Measurements from ENCODE around the gene MED9. TPM values are rescaled to one million over a fixed set of nuclear protein-coding genes. Genes with fewer than 3 reads are reported as not detected.

Gene MED9
- total and polyA plus RNA-seq, 9 of the 15 experiments (the other 6 are each of a cell fraction or from before 2014, with no cell fraction given), result 2.2 to 15.8 (median 12.7) TPM

DNA sequence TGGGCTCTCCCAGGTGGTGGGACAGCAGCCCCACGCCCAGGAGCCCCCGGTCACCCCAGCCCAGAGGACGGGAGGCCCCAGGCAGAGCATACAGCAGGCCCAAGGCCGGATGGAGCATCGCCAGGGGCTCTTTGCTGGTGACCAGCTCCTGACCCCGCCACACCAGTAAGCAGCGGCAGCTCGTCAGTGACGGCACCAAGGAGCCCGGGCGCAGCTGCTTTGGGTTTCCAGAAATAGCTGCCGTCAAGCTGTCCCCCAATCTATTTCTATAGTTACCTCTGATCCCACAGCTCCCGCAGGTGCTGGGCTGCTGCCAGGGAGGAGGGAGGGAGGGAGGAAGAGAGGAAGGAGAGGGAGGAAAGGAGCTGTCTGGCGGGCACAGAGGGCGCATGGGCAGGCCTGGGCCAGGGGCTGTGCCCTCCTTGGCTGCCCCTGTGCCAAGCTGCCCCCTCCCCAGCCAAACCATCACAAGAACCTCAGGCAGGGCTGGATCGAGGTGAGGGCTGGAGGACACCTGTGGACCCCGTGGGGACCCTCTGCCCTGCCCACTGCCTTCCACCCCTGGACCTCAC lies 30.2 kb downstream of the MED9 start:
- in situ Hi-C loops (cut with MboI), result loop anchor here (10.0 kb wide), 1 partner anchor 128 kb away; no protein-coding TSS in a partner anchor

More for the DNA sequence above, 30.2 kb downstream of the MED9 start:
- Histone ChIP-seq H3K27me3 (ENCODE audit: control insufficient read depth in 2 of 2, insufficient read depth in 2 of 2, low read length in 2 of 2) (peaks cover 1 to 15% of the 10 kb centered on the region in 2 experiments; a peak in 2 of 5 replicates), H2AFZ (ENCODE audit: low read depth, low read length) (no peak overlapping the region), H3K4me3 (no peak overlapping the region), H3K27ac (ENCODE audit: extremely low read depth, low read depth, low read length) (no peak overlapping the region), H4K20me1 (replicated peaks; ENCODE audit: control insufficient read depth, insufficient read depth, low read length) (no peaks in the 10 kb centered on the region), H3K9me3 (replicated peaks; ENCODE audit: control insufficient read depth, insufficient read depth, low read depth, low read length) (no peaks in the 10 kb centered on the region), H3K4me2 (ENCODE audit: insufficient read depth, low read length) (no peak overlapping the region), H3K36me3 (ENCODE audit: control insufficient read depth, insufficient read depth, low read length) (no peaks in the 10 kb centered on the region), H3K9ac (ENCODE audit: insufficient read depth in 1 of 2, low read depth in 2 of 2, low read length in 2 of 2) (no peak overlapping the region), H3K79me2 (ENCODE audit: control insufficient read depth, insufficient read depth, low read length) (no peaks in the 10 kb centered on the region), H3K9me1 (ENCODE audit: control insufficient read depth, insufficient read depth, low read length) (peaks cover 7% of the 10 kb centered on the region), H3K4me1 (replicated peaks in 1 of 2; ENCODE audit: control insufficient read depth in 2 of 2, insufficient read depth in 2 of 2, low read length in 2 of 2) (peaks cover 14 to 56% of the 10 kb centered on the region in 2 experiments; a peak in 4 of 5 replicates)
- POLR2A ChIA-PET, result interaction anchor here (0.6 to 0.7 kb wide), 2 partner anchors 16 to 84 kb away, joined by 3 read pairs; no protein-coding TSS in a partner anchor
- WGBS (ENCODE audit: insufficient coverage, low coverage, missing lambda C conversion rate), result 77% methylated on average over 10 of the region's 17 CpGs
- BruUV-seq (replicated peaks), result no TSS peak
- TF ChIP-seq SP2 (IDR thresholded peaks at IDR 0.05; ENCODE audit: extremely low read depth, low read depth, low read length, poor library complexity, severe bottlenecking), result no peak
- TF ChIP-seq, protein P1, sequence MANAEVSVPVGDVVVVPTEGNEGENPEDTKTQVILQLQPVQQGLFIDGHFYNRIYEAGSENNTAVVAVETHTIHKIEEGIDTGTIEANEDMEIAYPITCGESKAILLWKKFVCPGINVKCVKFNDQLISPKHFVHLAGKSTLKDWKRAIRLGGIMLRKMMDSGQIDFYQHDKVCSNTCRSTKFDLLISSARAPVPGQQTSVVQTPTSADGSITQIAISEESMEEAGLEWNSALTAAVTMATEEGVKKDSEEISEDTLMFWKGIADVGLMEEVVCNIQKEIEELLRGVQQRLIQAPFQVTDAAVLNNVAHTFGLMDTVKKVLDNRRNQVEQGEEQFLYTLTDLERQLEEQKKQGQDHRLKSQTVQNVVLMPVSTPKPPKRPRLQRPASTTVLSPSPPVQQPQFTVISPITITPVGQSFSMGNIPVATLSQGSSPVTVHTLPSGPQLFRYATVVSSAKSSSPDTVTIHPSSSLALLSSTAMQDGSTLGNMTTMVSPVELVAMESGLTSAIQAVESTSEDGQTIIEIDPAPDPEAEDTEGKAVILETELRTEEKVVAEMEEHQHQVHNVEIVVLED (CRISPR knock-in tag; IDR thresholded peaks at IDR 0.05), result no peak
- ATAC-seq, result no peak
- no peak for DNase-seq (ENCODE audit: extremely low read depth in 1 of 4, low spot score in 3 of 4)
- intact Hi-C loops (cut with micrococcal nuclease), result no loop called here
- no peak for FAIRE-seq
- CTCF ChIA-PET (ENCODE audit: low intra/inter-chr PET ratio), result no interaction called here

Data from K562 (cell line).